HG03521 (cell line): ENCODE measurements around the gene ZNF180.
"Not testable (repeated sequence)": the region's sequence is repeated elsewhere in the genome, so short reads cannot be mapped to it uniquely, and the experiment has no call there.

ENCODE experiments used
- ATAC-seq: cut with Tn5 transposase; IDR thresholded peaks from one replicate; pipeline ENCODE4 v1.9.1; 2021; ENCODE audit warnings: mild to moderate bottlenecking, moderate library complexity; ENCODE audit not compliant: unreplicated experiment

ZNF180 gene

DNA sequence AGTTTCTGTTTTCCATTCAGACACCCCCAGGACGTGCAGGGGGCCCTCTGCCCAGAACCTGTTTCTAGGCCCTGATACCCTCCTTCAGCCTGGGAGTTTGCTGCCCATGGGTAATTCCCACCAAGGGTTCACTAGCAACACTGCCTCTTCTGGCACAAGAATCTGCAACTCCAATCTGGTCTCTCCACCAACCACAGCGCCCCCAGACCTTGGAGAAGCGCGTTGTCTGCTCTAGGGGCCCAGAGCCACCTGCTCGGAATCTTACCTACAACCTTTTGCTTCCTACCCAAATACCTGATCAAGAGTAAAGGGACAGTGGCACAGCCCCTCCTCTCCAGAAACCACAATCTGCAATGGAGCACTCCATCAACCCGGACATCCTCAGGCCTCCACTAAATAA is 763 bp downstream of the ZNF180 start:
- no peak for ATAC-seq

DNA sequence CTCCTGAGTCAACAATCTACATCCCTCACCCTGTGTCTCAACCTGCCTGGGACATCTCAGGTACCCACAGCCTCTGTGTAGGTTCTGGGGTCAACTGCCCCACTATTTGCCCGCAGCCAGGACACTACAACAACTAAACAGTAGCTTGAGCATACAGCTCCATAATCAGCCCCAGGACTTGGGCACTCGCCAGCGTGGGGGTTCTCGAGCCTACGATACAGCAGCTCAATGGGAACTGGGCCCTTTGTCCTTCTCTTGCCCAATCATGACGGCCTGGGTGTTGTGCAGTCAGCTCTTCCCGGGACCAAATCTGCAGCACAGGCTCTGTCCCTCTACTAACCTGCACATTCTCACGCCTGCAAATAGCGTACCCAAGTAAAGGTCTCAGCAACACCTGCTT is 1.3 kb downstream of the ZNF180 start:
- no peak for ATAC-seq

DNA sequence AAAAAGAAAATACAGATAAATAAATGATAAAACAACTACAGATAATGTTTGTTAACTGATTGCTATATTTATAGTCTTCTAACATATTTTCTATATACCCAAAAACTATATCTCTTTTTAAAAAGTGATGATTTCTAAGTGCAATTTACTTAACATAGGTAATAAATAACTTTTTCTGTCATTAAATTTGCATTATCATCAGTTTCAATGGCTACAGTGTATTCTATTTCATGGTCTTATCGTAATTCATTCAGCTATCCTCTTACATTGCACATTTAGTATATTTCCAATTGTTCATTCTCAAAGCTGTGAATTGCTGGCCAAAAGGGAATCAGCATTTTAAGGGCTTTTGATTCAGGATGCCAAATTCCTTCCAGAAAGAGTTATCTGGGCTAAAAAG is 3.6 kb downstream of the ZNF180 start:
- no peak for ATAC-seq

DNA sequence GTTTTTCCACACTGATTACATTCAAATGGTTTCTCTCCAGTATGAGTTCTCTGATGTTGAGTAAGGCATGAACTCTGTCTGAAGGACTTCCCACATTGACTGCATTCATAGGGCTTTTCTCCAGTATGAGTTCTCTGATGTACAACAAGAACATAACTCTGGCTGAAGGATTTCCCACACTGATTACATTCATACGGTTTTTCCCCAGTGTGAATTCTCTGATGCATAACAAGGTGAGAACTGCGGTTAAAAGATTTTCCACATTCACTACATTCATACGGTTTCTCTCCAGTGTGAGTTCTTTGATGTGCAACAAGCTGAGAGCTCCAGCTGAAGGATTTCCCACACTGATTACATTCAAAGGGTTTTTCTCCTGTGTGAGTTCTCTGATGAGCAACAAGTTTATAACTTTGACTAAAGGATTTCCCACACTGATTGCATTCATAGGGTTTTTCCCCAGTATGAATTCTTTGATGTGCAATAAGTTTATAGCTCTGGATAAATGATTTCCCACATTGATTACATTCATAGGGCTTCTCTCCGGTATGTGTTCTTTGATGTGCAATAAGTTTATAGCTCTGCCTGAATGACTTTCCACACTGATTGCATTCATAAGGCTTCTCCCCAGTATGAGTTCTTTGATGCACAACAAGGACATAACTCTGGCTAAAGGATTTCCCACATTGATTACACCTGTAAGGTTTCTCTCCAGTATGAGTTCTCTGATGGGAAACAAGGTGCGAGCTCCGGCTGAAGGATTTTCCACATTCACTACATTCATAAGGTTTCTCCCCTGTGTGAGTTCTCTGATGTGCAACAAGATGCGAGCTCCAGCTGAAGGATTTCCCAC is 23.5 kb downstream of the ZNF180 start:
- ATAC-seq = no peak

DNA sequence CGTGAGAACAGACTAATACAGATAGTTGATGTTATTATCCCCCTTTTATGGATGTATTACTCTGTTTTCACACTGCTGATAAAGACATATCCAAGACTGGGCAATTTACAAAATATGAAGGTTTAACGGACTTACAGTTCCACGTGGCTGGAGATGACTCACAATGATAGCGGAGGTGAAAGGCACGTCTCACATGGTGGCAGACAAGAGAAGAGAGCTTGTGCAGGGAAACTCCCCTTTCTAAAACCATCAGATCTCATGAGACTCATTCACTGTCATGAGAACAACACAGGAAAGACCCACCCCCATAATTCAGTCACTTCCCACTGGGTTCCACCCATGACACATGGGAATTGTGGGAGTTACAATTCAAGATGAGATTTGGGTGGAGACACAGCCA is 31.6 kb downstream of the ZNF180 start:
- not testable (repeated sequence) for ATAC-seq

DNA sequence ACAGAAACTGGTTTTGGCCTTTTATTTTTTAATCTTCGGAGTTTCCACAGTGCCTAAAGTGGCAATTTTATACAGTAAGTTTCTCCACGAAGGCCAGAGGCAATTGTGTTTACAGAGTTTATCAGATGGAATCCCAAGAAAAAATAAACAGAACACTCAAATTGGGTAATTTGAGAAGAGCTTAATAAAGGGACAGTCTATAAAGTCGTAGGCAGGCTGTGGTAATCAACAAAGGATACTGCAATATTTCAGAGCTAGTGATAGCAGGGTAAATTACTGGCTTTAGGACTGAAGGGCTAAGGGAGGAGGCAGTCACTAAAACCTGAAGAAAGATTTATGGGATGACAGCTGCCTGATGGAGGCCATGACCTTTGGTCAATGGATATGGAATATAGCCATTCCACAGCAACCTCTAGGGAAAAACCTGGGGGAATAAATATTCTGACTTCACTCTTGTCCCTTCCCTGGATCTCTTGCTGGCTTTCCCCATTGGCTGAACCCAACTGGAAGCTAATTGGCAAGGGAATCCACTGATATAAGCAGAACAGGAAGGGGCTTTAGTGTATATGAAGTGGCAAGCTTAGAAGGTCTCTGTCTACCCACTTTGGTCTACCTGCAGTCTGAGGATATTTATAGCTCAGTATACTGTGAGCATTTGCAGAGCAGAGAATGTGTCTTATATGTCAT is 37.6 kb downstream of the ZNF180 start:
- not testable (repeated sequence) for ATAC-seq

DNA sequence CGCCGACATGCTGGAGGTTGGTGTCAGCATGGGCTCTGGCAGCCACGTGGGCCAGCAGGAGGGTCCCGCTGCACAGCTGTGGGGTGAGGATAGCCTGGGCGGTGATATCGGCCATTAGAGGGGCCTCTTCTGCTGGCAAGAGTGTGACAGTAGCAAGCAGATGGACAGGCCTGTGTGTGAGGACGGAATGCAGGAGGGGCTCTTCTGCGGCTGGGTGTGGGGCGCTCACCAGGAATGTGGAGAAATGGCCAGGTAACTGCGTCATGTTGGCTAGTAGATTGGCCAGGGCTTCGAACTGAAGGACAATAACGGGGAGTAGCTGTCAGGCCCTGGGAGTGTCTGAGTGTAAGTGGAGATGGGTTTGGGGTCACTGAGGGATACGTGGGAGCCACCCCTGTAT is 44.3 kb downstream of the ZNF180 start:
- not testable (repeated sequence) for ATAC-seq

DNA sequence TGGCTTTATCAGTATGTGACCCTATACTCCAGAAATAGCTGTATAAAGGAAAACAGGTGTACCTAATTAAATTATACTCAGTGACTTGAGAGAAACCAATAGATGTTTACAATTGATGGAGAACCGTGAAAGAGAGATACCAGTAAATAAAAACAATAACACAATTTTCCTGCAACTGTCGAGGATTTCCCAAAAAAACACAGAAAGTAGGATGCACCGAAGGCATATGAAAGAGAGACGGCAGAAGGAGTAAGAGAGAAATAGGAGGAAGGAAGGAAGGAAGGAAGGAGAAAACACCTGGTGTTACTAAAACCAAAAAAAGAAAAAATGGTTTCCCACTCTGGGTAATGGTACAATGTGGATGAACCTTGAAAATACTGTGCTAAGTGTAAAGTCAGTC is 45.2 kb downstream of the ZNF180 start:
- ATAC-seq = no peak

DNA sequence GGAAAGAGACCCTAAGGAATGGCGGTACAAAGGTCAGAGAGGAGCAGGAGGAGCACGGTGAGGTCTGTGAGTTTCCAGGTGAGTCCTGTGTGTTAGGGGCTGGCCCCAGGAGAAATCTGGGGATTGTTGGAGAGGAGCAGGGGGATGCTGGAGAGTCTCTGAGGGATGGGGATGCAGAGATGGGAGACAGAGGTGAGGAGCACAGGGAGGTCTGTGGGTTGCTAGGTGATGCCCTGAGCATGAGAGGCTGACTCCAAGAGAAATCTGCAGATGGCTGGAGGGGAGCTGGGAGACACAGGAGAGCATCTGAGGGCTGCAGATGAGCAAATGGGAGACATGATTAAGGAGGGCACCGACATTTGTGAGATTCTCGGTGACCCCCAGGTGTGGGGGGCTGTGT is 48.0 kb downstream of the ZNF180 start:
- no peak for ATAC-seq

DNA sequence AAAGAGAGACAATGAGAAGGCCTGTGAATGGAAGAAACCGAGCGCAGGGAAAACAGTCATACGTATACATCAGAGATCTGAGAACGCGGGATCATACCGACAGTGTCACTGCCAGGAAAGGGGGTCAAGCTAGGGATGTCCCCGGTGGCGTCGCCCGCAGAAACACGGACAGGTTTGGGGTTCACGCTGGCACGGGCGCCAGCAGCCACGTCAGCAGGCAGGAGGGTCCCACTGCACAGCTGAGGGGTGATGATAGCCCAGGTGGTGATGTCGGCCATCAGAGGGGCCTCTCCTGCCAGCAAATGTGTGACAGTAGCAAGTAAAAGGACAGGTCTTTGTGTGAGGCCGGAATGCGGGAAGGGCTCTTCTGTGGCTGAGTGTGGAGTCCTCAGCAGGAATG is 48.6 kb downstream of the ZNF180 start:
- no peak for ATAC-seq

DNA sequence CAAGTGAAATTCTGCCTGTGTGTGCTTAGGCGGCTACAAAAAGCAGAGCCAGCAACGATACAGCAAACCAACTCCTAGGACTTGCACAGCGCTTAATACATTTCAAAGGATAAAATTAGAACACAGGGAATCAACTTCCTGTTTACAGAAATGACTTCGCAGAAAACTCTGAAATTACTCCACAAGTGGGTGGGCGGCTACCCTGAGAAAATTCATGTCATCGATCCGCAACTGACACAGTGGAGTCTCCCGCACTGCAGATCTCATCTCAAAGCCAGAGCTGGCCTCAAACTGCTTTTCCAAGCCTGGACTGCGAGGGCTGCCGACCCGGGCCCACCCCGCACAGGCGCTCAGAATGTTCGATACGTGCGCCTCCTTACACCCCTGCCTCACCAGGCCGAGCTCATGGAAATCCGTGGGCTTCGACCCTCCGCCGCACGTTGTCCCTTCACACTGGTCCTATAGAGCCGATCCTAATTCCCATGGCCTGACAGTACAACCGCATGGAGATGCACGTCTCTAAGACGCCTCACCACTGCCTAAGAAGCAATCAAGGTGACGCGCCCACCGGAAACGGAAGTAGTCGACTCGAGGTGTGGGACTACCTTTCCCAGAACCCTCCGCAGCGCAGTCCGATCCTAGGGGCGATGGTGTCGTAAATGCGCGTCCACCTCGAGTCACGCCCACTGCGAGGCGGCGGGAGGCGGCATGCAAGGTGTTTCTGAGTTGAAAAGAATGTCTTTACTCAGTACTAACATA is 52.2 kb downstream of the ZNF180 start, which contains the start of gene ZNF229:
TSS of gene ZNF229 (minus strand) at position 557 of the 759 bp plus-strand sequence. CDS start 5,625 bp downstream, outside the sequence.
- no peak for ATAC-seq

DNA sequence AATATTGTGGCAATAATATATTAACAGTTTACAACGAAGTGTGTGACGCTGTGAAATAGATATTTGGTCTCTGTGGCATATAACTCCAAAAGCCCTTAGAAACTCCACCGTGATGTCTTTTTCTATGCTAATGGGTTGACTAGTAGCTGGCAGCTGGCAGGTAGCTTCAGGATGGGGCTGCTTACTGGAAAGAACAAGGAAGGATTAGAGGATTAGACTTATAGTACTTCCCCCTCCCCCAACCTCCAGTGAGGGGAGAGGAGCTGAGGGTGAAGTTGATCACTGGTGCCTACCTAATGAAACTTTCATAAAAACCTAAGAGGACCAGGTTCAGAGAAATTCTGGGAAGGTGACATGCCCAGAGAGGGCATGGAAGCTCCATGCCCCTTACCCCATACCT is 61.9 kb downstream of the ZNF180 start:
- ATAC-seq = no peak

DNA sequence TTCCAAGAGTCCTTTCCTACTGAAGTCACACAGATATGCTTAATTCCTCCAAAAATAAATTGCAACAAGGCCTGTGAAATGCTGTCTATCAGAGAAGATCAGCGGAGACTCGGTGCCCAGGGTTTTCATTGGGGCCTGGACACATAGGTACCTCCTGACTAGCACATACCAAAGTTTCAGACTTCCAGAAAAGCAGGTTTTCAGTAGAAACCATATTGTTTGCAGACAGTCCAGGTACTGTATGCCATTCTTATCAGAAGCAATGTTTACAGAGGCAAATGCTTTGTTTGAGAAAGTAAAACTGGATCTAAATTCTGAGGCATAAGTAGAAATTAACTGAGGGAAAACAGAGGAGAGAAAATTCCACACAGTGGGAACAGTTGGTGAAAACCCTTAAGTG is 64.9 kb downstream of the ZNF180 start:
- ATAC-seq = no peak

DNA sequence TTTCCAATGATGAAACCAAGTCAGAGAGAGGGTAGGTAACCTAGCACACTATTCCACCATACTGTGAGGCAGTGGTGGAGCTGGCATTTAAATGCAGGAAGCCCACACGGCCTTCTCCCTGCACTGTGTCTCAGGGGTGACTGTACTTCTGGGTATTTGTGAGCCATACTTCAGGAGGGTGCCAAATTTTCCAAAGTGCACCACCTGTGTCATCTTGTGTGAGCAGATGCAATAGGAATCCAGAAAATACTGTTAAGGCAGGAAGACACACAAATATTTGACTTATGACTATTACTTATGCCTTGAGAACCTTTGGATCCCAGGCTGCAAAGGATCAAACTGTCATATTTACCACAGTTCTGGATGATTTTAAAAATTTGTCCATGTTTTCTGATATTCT is 69.4 kb downstream of the ZNF180 start:
- ATAC-seq = no peak
